HG03039 (cell line): ENCODE measurements around the gene DRAM1.
A peak's percentile ranks its signal among the peaks of the same experiment; 100 is the strongest.
"Not testable (repeated sequence)": the region's sequence is repeated elsewhere in the genome, so short reads cannot be mapped to it uniquely, and the experiment has no call there.

Experiments
- ATAC-seq: cut with Tn5 transposase; IDR thresholded peaks from one replicate; pipeline ENCODE4 v1.9.1; 2021; ENCODE audit warnings: mild to moderate bottlenecking, moderate library complexity; ENCODE audit not compliant: unreplicated experiment

DRAM1 gene

DNA sequence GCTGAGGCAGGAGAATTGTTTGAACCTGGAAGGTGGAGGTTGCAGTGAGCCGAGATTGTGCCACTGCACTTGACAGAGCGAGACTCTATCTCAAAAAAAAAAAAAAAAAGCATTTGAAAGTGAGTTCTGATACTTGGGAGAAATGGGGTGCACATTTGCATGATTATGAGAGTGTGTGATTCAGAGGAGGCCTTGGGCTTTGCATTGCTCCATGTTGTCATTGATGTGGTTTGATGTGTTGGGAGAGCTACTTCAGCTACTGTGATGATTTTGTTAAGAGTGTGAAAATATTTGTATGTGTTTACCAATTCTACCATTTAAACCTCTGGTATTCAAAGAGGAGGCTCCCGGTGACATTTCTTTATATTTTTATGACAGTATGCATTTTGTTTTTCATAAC, 24.4 kb downstream of the DRAM1 start:
- ATAC-seq, result no peak

DNA sequence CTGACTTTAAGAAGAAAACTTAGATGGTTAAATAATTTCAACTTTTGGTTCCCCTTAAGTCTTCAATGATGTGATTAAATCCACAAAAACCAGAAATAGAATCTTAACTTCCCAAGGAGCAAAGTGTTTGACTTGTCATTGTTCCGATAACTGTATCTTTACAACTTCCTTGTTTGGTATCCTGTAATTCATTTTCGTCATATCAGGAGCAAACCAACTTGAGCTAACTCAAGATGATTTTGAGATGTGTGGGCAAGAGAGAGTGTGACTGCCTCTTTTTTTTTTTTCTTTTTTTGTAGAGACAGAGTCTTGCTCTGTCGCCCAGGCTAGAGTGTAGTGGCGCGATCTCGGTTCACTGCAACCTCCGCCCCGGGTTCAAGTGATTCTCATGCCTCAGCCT, 25.3 kb downstream of the DRAM1 start:
- no peak for ATAC-seq

DNA sequence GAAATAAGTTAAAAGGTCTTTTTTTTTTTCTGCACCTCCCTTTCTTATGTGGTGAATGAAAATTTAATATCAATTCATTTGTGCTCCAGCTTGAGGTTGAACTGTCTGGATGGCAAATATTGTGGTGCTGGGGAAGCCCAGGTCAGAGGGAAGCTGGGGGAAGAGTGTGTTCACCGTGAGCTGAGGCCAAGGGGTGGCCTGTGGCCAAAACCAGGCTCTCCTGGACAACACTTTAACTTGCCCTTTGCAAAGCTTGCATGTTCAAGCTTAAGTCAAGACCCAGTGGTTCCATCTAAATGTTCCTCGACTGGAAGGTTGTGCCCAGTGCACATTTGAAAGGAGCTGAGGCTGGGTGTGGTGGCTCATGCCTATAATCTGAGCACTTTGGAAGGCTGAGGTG, 28.8 kb downstream of the DRAM1 start:
- ATAC-seq, result no peak

DNA sequence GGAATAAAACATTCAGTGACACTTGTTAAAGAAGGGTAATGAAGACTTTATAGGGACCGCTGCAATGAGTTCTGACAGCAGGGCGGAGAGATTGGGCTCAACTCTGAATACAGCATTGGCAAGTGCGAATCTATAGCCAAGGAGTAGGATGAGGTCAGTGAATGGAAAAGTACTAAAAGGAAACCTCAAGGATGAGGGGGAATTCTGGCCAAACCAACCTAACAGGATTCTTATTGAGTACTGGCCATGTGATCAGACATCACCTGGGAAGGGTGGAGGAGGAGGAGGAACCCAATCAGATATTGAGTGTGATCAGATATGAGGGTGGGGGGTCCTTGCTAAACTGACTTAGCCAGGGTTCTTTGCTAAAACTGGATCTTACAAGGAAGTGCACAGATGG, 31.0 kb downstream of the DRAM1 start:
- no peak for ATAC-seq

DNA sequence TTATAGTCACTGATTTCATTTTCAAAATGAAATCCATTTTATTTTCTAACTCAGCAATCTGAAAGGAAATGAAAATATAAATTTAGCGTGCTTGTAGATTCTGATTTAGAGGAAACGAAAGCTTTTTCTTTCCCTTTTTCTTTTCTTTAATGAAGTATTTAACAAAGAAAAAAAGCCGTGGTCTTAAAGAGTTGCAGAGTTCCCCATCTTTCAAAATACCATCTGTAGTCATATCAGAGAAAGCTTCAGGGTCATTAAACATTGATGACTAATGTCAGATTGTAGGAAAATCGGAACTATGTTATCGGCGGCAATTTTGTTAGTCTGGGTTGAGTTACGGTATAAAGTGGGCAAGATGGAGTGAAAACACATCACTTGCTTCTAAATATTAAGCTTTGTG, 32.3 kb downstream of the DRAM1 start:
- no peak for ATAC-seq

DNA sequence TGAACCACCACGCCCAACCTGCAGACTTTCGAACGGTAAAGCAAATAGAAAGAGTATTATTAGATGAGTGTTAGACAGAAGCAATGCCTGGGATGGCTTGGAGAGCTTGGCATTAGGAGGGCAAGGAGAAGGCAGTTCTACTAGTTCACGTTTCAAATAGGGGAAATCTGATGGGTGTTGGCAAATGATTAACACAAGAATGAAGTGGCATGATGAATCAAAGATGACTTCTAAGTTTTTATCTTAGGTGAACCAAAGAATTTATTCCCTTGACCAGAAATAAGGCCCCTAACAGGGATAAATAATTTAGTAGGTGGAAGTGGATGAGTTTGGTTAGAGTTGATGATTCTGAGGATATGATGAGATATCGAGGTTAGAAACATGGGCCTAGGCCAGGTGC, 38.5 kb downstream of the DRAM1 start:
- ATAC-seq, result no peak

DNA sequence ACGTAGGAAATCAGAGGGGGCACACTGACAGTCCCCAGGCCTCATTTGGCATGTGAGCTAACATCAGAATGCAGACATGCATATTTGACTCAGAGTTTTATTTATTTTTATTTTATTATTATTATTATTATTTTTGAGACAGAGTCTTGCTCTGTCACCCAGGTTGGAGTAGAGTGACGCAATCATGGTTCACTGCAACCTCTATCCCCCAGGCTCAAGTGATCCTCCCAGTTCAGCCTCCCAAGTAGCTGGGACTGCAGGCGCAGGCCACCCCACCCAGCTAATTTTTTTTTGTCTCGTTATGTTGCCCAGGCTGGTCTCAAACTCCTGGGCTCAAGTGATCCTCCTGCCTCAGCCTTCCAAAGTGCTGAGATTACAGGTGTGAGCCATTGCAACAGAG, 41.4 kb downstream of the DRAM1 start:
- not testable (repeated sequence) for ATAC-seq

DNA sequence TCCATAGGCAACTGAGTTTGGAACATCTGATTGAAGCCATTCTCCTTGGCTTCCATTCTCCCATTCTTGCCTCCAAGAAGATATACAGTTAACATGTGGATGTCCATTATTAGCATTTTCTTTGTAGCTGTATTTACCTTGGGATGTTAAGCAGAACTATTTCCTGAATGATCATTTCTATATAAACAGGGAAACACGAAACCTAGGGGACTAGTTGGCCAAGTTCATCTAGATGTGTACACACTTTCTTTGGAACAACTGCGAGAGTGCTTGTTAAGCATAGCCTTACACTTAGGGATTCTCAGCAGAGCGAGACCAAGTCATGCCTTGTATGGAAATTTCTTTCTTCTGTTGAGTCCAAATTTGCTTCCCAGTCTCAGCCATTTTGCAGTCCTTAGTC, 42.1 kb downstream of the DRAM1 start:
- no peak for ATAC-seq

DNA sequence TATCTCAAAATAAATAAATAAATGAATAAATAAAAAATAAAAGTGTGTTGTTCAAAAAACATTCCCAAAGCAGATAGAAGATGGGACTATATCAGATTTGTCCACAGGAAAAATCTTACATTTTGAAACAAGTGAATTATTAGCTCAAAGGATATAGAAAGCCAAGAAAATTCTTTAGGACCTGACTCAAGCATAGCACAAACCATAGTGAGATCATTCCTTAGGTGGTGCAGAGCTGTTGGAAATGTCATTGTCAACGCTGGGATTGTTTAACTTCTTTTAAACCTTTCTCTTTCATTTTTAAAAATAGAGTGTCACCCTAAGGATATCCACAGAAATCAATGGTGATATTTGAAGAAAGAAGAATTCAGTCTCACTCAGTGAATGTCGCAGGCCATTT, 43.5 kb downstream of the DRAM1 start:
- no peak for ATAC-seq

DNA sequence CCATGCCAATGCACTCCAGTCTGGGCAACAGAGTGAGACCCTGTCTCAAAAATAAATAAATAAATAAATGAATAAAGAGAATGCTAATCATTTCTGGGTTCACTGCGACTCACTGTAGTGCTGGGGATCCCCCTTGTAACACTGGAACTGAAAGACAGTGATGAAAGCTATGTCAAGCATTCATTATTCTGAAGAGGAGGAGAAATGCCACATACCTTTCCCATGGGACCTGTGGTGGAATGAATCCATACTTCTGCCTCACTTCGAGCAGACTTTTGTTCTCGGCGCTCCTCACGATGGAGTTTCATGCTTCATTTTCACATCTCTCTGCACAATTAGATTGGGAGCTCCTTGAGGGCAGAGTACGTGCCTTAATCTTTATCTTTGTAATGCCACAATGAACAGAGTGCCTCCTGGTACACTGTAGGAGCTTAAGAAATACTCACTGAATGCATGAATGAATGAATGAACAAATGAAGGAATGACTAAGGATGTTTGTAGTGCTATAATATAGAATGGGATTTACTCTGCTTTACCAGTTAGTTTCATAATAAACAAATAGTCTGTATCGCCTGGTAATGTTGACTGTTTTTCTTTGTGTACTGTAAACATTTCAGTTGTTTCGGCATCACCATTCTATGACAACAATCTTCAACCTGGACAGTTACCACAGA, 45.8 kb downstream of the DRAM1 start:
- ATAC-seq, result no peak

DNA sequence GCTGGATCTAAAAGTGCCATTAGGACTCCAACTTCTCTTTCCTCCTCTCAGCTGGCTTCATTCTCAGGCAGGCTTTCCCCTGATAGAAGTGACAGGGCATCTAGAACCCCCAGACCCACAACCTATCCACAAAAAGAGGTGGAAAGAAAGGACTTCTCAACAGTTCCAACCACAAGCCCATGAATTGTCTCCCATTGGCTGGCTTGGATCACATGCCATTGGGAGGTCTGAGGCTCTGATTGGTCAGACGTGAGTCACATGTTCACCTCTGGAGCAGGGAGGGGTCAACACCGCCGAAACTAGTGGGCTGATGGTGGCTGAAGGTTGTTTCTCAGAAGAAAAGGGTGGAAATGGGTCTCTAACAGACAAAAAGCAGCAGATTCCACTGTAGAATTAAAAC, 47.2 kb downstream of the DRAM1 start:
- no peak for ATAC-seq

DNA sequence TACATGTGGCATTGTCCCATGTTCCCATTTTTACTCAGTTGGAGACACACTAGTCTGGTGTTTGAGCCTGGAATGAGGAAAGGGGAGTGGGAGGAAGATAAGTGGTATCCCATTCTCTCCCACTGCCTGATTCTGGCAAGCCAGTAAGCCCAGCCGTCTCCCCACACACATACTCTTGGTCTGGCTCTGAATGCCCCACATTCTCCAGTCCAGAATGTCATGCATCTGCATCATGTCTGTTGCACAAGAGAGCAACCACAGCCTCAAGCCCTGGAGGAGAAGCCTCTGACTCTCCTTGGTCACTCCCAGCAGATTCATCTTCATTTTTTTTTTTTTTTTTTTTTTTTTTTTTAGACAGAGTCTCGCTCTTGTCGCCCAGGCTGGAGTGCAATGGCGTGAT, 48.0 kb downstream of the DRAM1 start:
- no peak for ATAC-seq

DNA sequence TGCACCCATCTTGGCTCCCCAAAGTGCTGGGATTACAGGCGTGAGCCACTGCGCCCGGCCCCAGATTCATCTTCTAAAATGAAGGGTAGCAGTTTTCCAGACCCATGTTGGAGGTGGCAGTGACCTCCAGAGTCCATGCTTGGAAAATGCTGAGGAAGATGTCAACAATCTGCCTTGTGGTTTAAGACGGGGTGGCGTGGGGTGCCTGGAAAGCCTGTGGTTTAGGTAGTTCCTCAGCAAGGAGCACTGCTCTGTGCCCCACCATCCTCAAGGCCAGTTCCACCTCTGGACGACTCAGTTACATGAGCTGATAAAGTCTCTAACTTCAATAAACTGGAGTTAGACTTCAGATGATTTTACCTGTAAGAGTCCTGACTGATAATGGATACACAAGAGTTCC, 48.6 kb downstream of the DRAM1 start:
- ATAC-seq, result no peak

DNA sequence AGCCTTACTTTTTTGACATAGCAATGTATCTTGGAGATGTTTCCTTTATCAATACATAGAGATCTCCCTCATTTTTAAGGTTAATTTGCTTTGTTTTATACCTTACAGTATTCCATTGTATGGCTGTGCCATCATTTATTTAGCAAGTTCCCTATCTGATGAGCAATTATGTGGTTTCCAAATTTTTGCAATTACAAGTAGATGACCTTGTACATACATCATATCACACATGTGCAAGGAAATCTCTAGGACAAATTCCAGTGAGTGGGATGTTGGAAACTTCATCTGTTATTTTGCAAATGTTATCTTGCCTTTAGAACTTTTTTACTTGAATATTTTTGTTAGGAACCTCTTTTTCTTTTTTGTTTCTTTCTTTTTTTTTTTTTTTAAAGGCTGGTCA, 49.7 kb downstream of the DRAM1 start:
- no peak for ATAC-seq

DNA sequence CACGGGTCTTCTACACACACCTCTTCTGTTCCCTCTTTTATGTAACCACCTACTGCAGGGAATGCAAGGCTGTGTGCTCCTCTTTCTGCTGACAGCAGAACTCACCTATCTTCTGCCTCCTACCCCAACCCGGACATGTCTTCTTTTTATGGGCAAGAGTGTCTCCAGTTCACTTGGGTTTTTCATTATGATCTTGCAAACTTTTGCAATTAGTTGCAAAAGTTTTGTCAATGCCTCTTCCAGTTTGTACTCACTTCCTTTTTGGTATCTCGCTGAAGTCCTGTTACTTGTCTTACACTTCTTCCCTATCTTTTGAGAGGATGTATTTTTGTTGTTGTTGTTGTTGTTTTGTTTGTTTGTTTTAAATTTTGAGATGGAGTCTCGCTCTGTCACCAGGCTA, 50.6 kb downstream of the DRAM1 start:
- no peak for ATAC-seq

DNA sequence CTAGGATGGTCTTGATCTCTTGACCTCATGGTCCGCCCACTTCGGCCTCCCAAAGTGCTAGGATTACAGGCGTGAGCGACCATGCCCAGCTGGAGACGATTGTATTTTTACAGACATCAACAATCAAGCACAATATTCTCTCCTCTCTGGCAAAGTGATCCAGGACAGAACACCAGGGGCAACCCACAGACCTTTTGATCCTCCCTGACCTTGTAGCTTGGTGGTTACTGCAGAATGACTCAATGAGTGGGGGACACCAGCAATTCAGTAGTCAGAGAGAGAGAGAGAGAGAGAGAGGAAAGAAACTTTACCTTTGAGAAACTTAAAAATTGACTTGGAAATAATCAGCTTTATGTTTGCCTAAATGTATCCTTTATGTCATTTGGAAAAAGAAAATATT, 51.2 kb downstream of the DRAM1 start:
- no peak for ATAC-seq

DNA sequence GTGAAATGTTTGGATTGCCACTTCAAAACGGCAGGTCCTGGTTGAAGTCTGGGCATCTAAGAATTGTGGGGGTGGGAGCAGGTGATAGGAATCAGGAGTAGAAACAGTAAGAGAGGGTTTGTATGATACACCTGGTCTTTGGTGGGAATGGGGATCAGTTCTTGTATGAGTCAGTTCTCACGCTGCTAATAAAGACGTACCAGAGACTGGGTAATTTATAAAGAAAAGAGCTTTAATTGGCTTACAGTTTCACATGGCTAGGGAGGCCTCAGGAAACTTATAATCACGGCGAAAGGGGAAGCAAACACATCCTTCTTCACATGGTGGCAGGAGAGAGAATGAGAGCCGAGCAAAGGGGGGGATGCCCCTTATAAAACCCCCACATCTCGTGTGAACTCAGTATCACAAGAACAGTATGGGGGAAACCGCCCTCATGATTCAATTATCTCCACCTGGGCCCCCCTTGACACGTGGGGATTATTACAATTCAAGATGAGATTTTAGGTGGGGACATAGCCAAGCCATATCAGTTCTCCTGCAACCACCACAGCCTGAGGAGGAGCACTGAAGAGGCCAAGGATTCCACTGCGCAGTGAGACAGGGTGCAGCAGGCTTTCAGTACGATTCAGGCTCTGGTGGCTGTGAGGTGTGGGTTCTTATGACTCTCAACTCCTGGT, 52.1 kb downstream of the DRAM1 start:
- no peak for ATAC-seq

DNA sequence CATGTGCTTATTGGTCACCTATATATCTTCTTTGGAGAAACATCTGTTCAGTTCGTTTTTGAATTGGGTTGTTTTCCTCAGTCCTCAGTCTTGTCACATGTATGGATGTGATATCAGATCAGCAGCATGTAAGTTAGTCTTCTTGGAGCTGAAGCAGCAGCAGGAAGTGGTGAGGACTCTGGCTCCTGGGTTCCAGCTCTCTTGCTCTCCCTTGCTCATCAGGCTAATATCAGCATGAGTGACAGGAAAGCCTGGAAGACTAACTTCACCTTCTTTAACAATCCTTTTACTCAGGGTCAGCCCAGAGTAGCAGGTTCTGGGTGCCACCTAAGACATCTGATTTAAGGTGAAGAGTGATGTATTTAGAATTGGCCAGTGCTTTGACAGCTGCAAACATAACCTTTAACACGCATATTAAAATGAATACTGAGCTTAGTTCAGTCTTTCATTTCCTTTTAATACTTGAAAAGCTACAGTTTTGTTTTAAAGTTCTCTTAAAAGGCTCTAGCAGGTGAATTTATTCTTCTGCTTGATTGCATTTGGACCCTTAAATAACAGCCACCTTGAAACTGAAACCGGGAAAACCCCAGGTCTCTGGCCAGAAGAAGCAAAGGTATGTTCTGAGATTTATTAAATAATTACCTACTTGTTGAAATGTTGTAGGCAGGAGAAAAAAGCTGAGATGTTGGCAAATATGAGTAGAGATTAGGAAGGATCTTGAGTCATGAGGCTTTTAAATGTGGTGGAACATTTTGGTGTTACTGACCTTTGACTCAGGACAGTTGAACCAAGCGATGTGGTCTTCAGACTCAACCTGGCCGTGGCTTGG, 54.3 kb downstream of the DRAM1 start:
- ATAC-seq, result no peak

DNA sequence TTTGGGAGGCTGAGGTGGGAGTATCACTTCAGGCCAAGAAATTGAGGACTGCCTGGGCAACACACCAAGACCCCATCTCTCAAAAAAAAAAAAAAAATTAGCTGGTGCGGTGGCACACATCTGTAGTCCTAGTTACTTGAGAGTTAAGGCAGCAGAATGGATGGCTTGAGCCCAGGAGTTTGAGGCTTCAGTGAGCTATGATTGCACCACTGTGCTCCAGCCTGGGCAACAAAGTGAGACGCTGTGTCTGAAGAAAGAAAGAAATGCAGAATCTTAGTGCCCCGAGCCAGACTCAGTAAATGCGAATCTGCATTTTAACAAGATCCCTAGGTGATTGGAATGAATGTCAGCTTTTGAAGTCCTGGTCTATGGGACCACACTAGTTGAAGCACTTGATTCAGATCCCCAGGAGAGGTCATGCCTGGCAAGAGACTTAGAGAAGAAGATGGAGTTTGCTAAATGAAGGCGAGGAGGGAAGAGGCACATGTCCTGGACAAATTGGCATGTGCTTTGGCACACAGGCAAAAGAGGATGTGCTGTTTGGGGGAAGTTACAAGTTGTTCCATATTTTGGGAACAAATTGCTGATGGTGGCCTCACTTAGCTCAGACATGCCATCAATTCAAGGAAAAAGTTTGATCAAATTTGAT, 56.6 kb downstream of the DRAM1 start:
- ATAC-seq, result no peak

DNA sequence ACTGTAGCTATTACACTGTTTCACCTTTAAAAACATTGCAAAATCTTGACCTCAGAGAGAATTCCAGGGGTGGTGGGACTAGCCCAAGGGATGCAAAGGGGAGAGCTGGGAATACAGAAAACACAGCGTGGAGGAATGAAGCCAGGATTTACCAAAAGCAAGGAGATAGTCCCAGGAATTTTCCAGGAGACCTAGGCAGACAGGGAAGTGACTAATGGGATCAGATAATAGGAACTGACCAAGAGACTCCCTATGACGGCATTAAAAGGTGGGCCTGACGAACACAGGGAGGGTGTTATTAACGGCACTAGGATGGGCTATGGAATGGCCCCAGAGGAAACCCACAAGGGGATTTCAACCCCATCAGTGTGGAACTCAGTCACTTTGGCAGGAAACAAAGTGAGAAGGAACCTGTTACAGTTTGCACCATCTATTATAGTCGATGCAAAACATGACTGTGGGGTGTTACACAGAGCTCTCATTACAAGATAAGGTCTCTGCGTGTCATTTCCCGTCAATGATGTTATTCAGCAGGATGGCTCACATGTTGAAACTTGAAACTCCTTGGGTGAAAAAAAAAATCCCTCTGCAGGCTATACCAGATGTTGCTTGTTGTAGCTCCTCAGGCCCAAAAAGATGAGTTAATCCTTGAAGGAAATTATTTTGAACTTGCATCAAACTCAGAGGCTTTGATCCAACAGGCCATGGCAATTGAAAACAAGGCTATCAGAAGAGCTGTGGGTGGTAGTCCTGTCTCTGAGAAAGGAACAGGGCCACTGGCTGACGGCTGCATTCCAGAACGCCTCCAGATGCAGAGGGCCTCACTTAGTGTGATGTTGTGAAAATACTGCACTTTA, 58.7 kb downstream of the DRAM1 start:
- peak; percentile 74 for ATAC-seq

DNA sequence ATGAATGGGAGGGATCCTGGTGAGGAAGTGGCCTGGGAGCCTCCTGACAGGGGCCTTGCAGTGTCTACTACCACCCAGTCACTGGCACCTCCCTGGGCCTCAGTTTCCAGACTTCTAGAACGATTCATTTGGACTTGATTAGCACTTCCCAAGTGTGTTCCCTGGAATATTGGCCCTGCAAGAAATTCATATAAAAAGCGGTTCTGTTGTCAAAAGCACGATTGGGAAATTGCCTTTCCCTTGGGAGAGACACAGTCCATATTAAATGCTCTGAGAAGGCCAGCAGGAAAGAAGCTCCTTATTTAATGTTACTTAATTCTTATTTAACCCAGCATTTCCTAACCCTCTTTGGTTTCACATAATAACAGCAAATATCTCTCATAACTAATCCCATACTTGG, 61.9 kb downstream of the DRAM1 start:
- ATAC-seq, result no peak
